ENCODE results near the gene KASH5.

DNA sequence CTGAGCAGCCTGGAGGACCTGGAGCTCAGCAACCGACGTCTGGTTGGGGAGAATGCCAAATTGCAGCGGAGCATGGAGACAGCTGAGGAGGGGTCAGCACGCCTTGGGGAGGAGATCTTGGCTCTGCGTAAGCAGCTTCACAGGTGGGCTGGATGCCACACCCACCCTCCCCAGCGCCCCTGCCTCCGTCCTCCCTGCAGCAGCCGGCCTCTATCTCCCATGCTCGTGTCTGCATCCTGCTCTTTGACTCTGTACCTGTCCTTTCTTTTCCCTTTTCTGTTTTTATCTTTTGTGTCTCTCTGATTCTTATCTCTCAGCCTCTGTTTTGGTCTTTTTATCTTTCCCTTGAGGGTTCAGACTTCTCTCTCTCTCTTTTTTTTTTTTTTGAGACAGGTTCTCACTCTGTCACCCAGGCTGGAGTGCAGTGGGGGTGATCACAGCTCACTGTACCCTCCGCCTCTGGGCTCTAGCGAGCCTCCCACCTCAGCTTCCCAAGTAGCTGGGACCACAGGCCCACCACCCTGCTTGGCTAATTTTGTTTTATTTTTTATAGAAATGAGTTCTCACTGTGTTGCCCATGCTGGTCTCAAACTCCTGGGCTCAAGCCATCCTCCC, 10.1 kb downstream of the KASH5 start:
- TF ChIP-seq CHD2 (IDR thresholded peaks at IDR 0.05; ENCODE audit: low read length) = no peak
- TF ChIP-seq EZH2 (IDR thresholded peaks at IDR 0.05; ENCODE audit: low read depth, low read length, severe bottlenecking) = no peak
- TF ChIP-seq POLR2AphosphoS5 (IDR thresholded peaks at IDR 0.05; ENCODE audit: low read depth, low read length) = no peak
- no peak for TF ChIP-seq CEBPB (IDR thresholded peaks at IDR 0.05; ENCODE audit: low read depth, low read length)
- TF ChIP-seq, protein P1, sequence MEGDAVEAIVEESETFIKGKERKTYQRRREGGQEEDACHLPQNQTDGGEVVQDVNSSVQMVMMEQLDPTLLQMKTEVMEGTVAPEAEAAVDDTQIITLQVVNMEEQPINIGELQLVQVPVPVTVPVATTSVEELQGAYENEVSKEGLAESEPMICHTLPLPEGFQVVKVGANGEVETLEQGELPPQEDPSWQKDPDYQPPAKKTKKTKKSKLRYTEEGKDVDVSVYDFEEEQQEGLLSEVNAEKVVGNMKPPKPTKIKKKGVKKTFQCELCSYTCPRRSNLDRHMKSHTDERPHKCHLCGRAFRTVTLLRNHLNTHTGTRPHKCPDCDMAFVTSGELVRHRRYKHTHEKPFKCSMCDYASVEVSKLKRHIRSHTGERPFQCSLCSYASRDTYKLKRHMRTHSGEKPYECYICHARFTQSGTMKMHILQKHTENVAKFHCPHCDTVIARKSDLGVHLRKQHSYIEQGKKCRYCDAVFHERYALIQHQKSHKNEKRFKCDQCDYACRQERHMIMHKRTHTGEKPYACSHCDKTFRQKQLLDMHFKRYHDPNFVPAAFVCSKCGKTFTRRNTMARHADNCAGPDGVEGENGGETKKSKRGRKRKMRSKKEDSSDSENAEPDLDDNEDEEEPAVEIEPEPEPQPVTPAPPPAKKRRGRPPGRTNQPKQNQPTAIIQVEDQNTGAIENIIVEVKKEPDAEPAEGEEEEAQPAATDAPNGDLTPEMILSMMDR (IDR thresholded peaks at IDR 0.05; ENCODE audit: control extremely low read depth in 1 of 3, insufficient read depth in 1 of 3, low read depth in 1 of 3, low read length in 3 of 3) = no peak
- no peak for TF ChIP-seq RAD21 (IDR thresholded peaks at IDR 0.05 in 1 of 2, conservative IDR thresholded peaks at IDR 0.05 in 1 of 2; ENCODE audit: low read depth in 2 of 2, low read length in 2 of 2)
- TF ChIP-seq SUZ12 (IDR thresholded peaks at IDR 0.05; ENCODE audit: low read length) = no peak
- no peak for TF ChIP-seq POLR2A (IDR thresholded peaks at IDR 0.05; ENCODE audit: control extremely low read depth in 1 of 2, low read depth in 2 of 2, low read length in 2 of 2)
- TF ChIP-seq KDM1A (IDR thresholded peaks at IDR 0.05; ENCODE audit: borderline replicate concordance, low read length) = no peak
- TF ChIP-seq, protein P2, sequence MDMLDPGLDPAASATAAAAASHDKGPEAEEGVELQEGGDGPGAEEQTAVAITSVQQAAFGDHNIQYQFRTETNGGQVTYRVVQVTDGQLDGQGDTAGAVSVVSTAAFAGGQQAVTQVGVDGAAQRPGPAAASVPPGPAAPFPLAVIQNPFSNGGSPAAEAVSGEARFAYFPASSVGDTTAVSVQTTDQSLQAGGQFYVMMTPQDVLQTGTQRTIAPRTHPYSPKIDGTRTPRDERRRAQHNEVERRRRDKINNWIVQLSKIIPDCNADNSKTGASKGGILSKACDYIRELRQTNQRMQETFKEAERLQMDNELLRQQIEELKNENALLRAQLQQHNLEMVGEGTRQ (IDR thresholded peaks at IDR 0.05; ENCODE audit: low read length) = no peak
- TF ChIP-seq SIN3A (conservative IDR thresholded peaks at IDR 0.05 in 1 of 2, IDR thresholded peaks at IDR 0.05 in 1 of 2; ENCODE audit: low read depth in 1 of 2, low read length in 2 of 2) = no peak
- no peak for TF ChIP-seq YY1 (IDR thresholded peaks at IDR 0.05; ENCODE audit: low read depth, low read length)
- no peak for TF ChIP-seq TAF1 (IDR thresholded peaks at IDR 0.05; ENCODE audit: low read depth, low read length)
- TF ChIP-seq RXRA (IDR thresholded peaks at IDR 0.05; ENCODE audit: insufficient read depth, low read depth, low read length) = no peak
